GM12878 (cell line): ENCODE measurements around the gene ATF7. TPM values are rescaled to one million over a fixed set of nuclear protein-coding genes. Genes with fewer than 3 reads are reported as not detected.
"Not testable (repeated sequence)": the region's sequence is repeated elsewhere in the genome, so short reads cannot be mapped to it uniquely, and the experiment has no call there.

Experiments used
- ATAC-seq: fragments of 200-7000 bp; cut with Tn5 transposase; 3 replicates; pipeline ENCODE4 v1.9.1; 2020; ENCODE audit warnings: mild to moderate bottlenecking, moderate library complexity
- BruUV-seq: library from RNA; stranded (reverse); fragments of 400-500 nt; replicated peaks from 2 replicates; lab custom pipeline; 2021; lab: Mats Ljungman, UMichigan
- CTCF ChIA-PET: fragments of 300-600 bp; sonication (Branson Sonifier 250); formaldehyde crosslinking; extraction: SDS; loops from one replicate; lab custom pipeline; 2021; ENCODE audit warnings: inconsistent platforms; lab: Yijun Ruan, JAX
- POLR2A ChIA-PET: fragments of 350-600 bp; formaldehyde crosslinking; extraction: SDS; loops from one replicate; lab custom pipeline; 2021; ENCODE audit warnings: inconsistent platforms; lab: Charles Lee
- RAD21 ChIA-PET: fragments of 300-600 bp; sonication (Branson Sonifier 250); formaldehyde crosslinking; loops from one replicate; lab custom pipeline; 2023; ENCODE audit warnings: antibody characterized with exemption; ENCODE audit not compliant: unreplicated experiment; lab: Charles Lee
- SMC1A ChIA-PET: fragments of 300-600 bp; sonication (Branson Sonifier 250); formaldehyde crosslinking; loops from one replicate; lab custom pipeline; 2023; ENCODE audit not compliant: unreplicated experiment, uncharacterized antibody; lab: Charles Lee
- DNase-seq: peaks from one replicate; pipeline ENCODE4 v3.0.0-alpha.2; 2011; ENCODE audit warnings: low read depth, low spot score
- FAIRE-seq: peaks from 3 replicates; lab custom pipeline; 2011; peaks lifted over from hg19 to GRCh38; lab: Jason Lieb, UNC
- H2AFZ ChIP-seq: 2 replicates; pipeline ENCODE4 v1.6.0; 2011; ENCODE audit warnings: low read depth, low read length, control low read depth; ENCODE audit not compliant: control insufficient read depth
- H3K27ac ChIP-seq: 2 replicates; pipeline ENCODE4 v1.5.1; 2011; ENCODE audit warnings: control low read depth; ENCODE audit not compliant: control insufficient read depth, insufficient read depth
- H3K27me3 ChIP-seq, 2 experiments: replicated peaks in 1 of 2; 2 replicates each; pipeline versions ENCODE4 v1.6.0 to v1.6.1; 2011; ENCODE audit warnings: low read length in 1 of 2; ENCODE audit not compliant: control insufficient read depth in 2 of 2, insufficient read depth in 2 of 2
- H3K36me3 ChIP-seq, 2 experiments: 2 replicates each; pipeline ENCODE4 v1.5.1; 2011; ENCODE audit warnings: low read length in 1 of 2; ENCODE audit not compliant: control insufficient read depth in 2 of 2, insufficient read depth in 2 of 2
- H3K4me1 ChIP-seq: 2 replicates; pipeline ENCODE4 v1.6.1; 2011; ENCODE audit warnings: mild to moderate bottlenecking, low read length, moderate library complexity, mixed read lengths; ENCODE audit not compliant: control insufficient read depth, insufficient read depth
- H3K4me2 ChIP-seq: 2 replicates; pipeline ENCODE4 v1.6.0; 2011; ENCODE audit warnings: control low read depth; ENCODE audit not compliant: control insufficient read depth, insufficient read depth
- H3K4me3 ChIP-seq: fragments of 200-600 bp; sonication (generic); 2 replicates; pipeline ENCODE4 v1.5.1; 2016
- H3K79me2 ChIP-seq: 2 replicates; pipeline ENCODE4 v1.6.0; 2011; ENCODE audit warnings: low read length; ENCODE audit not compliant: control insufficient read depth, insufficient read depth
- H3K9ac ChIP-seq: 2 replicates; pipeline ENCODE4 v1.8.0; 2011; ENCODE audit warnings: low read length, control low read depth, mixed read lengths; ENCODE audit not compliant: control insufficient read depth, insufficient read depth
- H3K9me3 ChIP-seq: replicated peaks from 3 replicates; pipeline ENCODE4 v1.5.1; 2011; ENCODE audit warnings: mild to moderate bottlenecking, low read length; ENCODE audit not compliant: control insufficient read depth, insufficient read depth
- H4K20me1 ChIP-seq: 2 replicates; pipeline ENCODE4 v1.6.0; 2011; ENCODE audit not compliant: control insufficient read depth, insufficient read depth
- WGBS: methylation state at CpG from one replicate; pipeline ENCODE4 v1.1.6; 2016; ENCODE audit warnings: low lambda C conversion rate; ENCODE audit not compliant: insufficient replicate concordance, insufficient coverage; ENCODE audit errors: missing lambda C conversion rate; 5-methylcytosine and 5-hydroxymethylcytosine counted together
- in situ Hi-C: fragments of 300-500 bp; cut with MboI; formaldehyde crosslinking; loops from 9 replicates; pipeline ENCODE4 v1.14.3; 2018; ENCODE audit warnings: mixed read lengths
- intact Hi-C: fragments of 100-400 bp; cut with micrococcal nuclease; formaldehyde crosslinking; loops from one replicate; pipeline ENCODE4 v1.14.2; 2022; ENCODE audit not compliant: unreplicated experiment
- polyA plus RNA-seq, 11 experiments: library from polyadenylated mRNA; depleted of rRNA in 4 of 11; unstranded in 6 of 11; stranded (reverse) in 5 of 11; fragments of >200 nt; fragmentation: Nextera tagmentation in 4 of 11; fragmentation: Illumina TruSeq in 1 of 11; extraction: Ambion mirVana in 4 of 11; extraction: Trizol in 1 of 11; gene quantifications; 1 replicate in 1 of 11; 2 replicates in 10 of 11; pipeline versions ENCODE4 v1.2.1 to v1.2.3, GENCODE V29; 2011 to 2016; ENCODE audit warnings: inconsistent platforms in 2 of 11, missing spikeins in 2 of 11, low read depth in 1 of 11
- total RNA-seq, 4 experiments: library from RNA; depleted of rRNA in 3 of 4; stranded (reverse); fragments of >200 nt in 3 of 4; fragmentation: Illumina TruSeq in 1 of 4; extraction: Trizol in 1 of 4; gene quantifications; 2 replicates each; pipeline versions ENCODE4 v1.2.1 to v1.2.3, GENCODE V29; 2013 to 2021
- TF ChIP-seq, protein P1 (sequence below): fragments of 450-650 bp; IDR thresholded peaks from 2 replicates; pipeline ENCODE4 v1.6.1; 2017; ENCODE audit warnings: mild to moderate bottlenecking, moderate library complexity

ATF7 gene
- total and polyA plus RNA-seq, 10 of the 15 experiments (the other 5 are each of a cell fraction or from before 2014, with no cell fraction given) = 9.1 to 30.7 (median 21.8) TPM

DNA sequence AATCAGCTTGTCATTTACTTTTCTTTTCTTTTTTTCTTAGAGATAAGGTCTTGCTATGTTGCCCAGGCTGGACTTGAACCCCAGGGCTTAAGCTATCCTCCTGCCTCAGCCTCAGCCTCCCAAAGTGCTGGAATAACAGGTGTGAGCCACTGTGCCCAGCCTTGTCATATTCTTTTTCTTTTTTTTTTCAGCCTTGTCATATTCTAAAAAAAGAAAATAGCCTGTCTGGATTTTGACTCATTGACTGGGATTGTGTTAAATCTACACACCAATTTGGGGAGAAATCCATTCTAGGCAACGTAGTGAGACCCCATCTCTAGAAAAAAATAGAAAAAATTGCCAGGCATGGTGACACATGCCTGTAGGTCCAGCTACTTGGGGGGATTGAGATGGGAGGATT is 25.6 kb upstream of the ATF7 start:
- no peak overlapping the region for H3K9ac ChIP-seq
- no peak overlapping the region for H2AFZ ChIP-seq
- no peaks in the 10 kb centered on the region for H3K79me2 ChIP-seq
- ChIA-PET RAD21 (no interaction called here), SMC1A (no interaction called here), POLR2A (no interaction called here), CTCF (interaction anchor here (0.7 to 0.9 kb wide), 3 partner anchors 9 to 290 kb away, joined by 3 to 4 read pairs (median 3); no protein-coding TSS in a partner anchor)
- ATAC-seq (no peak), FAIRE-seq (no peak), DNase-seq (no peak)
- TF ChIP-seq, protein P1, sequence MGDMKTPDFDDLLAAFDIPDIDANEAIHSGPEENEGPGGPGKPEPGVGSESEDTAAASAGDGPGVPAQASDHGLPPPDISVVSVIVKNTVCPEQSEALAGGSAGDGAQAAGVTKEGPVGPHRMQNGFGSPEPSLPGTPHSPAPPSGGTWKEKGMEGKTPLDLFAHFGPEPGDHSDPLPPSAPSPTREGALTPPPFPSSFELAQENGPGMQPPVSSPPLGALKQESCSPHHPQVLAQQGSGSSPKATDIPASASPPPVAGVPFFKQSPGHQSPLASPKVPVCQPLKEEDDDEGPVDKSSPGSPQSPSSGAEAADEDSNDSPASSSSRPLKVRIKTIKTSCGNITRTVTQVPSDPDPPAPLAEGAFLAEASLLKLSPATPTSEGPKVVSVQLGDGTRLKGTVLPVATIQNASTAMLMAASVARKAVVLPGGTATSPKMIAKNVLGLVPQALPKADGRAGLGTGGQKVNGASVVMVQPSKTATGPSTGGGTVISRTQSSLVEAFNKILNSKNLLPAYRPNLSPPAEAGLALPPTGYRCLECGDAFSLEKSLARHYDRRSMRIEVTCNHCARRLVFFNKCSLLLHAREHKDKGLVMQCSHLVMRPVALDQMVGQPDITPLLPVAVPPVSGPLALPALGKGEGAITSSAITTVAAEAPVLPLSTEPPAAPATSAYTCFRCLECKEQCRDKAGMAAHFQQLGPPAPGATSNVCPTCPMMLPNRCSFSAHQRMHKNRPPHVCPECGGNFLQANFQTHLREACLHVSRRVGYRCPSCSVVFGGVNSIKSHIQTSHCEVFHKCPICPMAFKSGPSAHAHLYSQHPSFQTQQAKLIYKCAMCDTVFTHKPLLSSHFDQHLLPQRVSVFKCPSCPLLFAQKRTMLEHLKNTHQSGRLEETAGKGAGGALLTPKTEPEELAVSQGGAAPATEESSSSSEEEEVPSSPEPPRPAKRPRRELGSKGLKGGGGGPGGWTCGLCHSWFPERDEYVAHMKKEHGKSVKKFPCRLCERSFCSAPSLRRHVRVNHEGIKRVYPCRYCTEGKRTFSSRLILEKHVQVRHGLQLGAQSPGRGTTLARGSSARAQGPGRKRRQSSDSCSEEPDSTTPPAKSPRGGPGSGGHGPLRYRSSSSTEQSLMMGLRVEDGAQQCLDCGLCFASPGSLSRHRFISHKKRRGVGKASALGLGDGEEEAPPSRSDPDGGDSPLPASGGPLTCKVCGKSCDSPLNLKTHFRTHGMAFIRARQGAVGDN = no peak
- in situ Hi-C loops = no loop called here
- no peak overlapping the region for H3K27ac ChIP-seq
- H3K4me3 ChIP-seq = no peak overlapping the region
- H3K27me3 ChIP-seq = no peaks in the 10 kb centered on the region
- H3K9me3 ChIP-seq = no peaks in the 10 kb centered on the region
- no peaks in the 10 kb centered on the region for H4K20me1 ChIP-seq
- H3K4me1 ChIP-seq = no peaks in the 10 kb centered on the region
- H3K36me3 ChIP-seq = no peaks in the 10 kb centered on the region
- no peak overlapping the region for H3K4me2 ChIP-seq
- WGBS = 0% methylated on average over 1 of the region's 1 CpG
- intact Hi-C loops = no loop called here
- BruUV-seq = no TSS peak

DNA sequence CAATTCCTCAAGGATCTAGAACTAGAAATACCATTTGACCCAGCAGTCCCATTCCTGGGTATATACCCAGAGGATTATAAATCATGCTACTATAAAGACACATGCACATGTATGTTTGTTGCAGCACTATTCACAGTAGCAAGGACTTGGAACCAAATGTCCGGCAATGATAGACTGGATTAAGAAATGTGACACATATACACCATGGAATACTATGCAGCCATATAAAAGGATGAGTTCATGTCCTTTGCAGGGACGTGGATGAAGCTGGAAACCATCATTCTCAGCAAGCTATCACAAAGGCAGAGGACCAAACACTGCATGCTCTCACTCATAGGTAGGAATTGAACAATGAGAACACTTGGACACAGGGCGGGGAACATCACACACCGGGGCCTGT is 20.1 kb upstream of the ATF7 start:
- ChIA-PET POLR2A (interaction anchor here (0.6 kb wide), 1 partner anchor 707 kb away, joined by 3 read pairs; no protein-coding TSS in a partner anchor), SMC1A (interaction anchor here (0.7 to 2.7 kb wide), 2 partner anchors 12 to 102 kb away, joined by 3 to 8 read pairs; no protein-coding TSS in a partner anchor)
- ATAC-seq, H3K79me2 ChIP-seq, FAIRE-seq, H3K36me3 ChIP-seq, H3K27me3 ChIP-seq, H3K4me1 ChIP-seq, H3K9ac ChIP-seq, H4K20me1 ChIP-seq, RAD21 ChIA-PET, CTCF ChIA-PET, H3K4me3 ChIP-seq, H2AFZ ChIP-seq, in situ Hi-C loops, H3K27ac ChIP-seq, intact Hi-C loops, H3K4me2 ChIP-seq, DNase-seq, BruUV-seq, H3K9me3 ChIP-seq: not testable (repeated sequence)
- 20% methylated on average over 2 of the region's 4 CpGs for WGBS
